Stimulated activated CD8-positive, alpha-beta memory T cell treated with anti-CD3 and anti-CD28 coated beads, Interleukin-12 subunit alpha, Interleukin-12 subunit beta, amount 100 ng/mL, for 24 hours (primary cell): ENCODE data around the gene SLC35F3.
"Not testable (repeated sequence)": the region's sequence is repeated elsewhere in the genome, so short reads cannot be mapped to it uniquely, and the experiment has no call there.

Experiments
- DNase-seq: peaks from one replicate; pipeline ENCODE4 v3.0.0-alpha.2; 2020; ENCODE audit errors: extremely low read depth

SLC35F3 gene

GRCh38 chr1:233904633-233905415 is at the start of gene SLC35F3:
SLC35F3 (plus strand) TSS chr1:233904676.
- DNase-seq: no peak

- DNase-seq: no peak
These were observed 45.0 kb upstream of the SLC35F3 start for GRCh38 chr1:233859446-233859845.

GRCh38 chr1:233863901-233864545 is 40.5 kb upstream of the SLC35F3 start:
- DNase-seq: no peak

GRCh38 chr1:233864578-233864977 is 39.9 kb upstream of the SLC35F3 start:
- DNase-seq: no peak

- DNase-seq: no peak
These were observed 39.3 kb upstream of the SLC35F3 start for GRCh38 chr1:233865216-233865615.

GRCh38 chr1:233865902-233866301 is 38.6 kb upstream of the SLC35F3 start:
- no peak for DNase-seq

- no peak for DNase-seq
These were observed 37.4 kb upstream of the SLC35F3 start for GRCh38 chr1:233867028-233867427.

- no peak for DNase-seq
These were observed 36.0 kb upstream of the SLC35F3 start for GRCh38 chr1:233868461-233868860.

- no peak for DNase-seq
These were observed 34.8 kb upstream of the SLC35F3 start for GRCh38 chr1:233869680-233870079.

GRCh38 chr1:233873666-233874065 is 30.8 kb upstream of the SLC35F3 start:
- no peak for DNase-seq

- DNase-seq: no peak
These were observed 24.6 kb upstream of the SLC35F3 start for GRCh38 chr1:233879841-233880240.

- DNase-seq: no peak
These were observed 20.8 kb upstream of the SLC35F3 start for GRCh38 chr1:233883671-233884070.

GRCh38 chr1:233884461-233885151 is 19.9 kb upstream of the SLC35F3 start:
- no peak for DNase-seq

- DNase-seq: no peak
These were observed 19.1 kb upstream of the SLC35F3 start for GRCh38 chr1:233885196-233885920.

GRCh38 chr1:233891151-233891550 is 13.3 kb upstream of the SLC35F3 start:
- DNase-seq: not testable (repeated sequence)

- DNase-seq: no peak
These were observed 6.9 kb upstream of the SLC35F3 start for GRCh38 chr1:233897325-233898162.

GRCh38 chr1:233901495-233901894 is 3.0 kb upstream of the SLC35F3 start:
- no peak for DNase-seq

- no peak for DNase-seq
These were observed 1.1 kb downstream of the SLC35F3 start for GRCh38 chr1:233905416-233906051.

GRCh38 chr1:233907151-233907550 is 2.7 kb downstream of the SLC35F3 start:
- DNase-seq: no peak

GRCh38 chr1:233908092-233908491 is 3.6 kb downstream of the SLC35F3 start:
- DNase-seq: no peak

GRCh38 chr1:233909195-233909594 is 4.7 kb downstream of the SLC35F3 start:
- no peak for DNase-seq
